HG03097 (cell line): ENCODE measurements around the gene SOST.

ENCODE experiments used
- ATAC-seq: cut with Tn5 transposase; IDR thresholded peaks from one replicate; pipeline ENCODE4 v1.9.1; 2021; ENCODE audit not compliant: unreplicated experiment, low FRiP score

The SOST gene

GRCh38 chr17:43753493-43754129 lies 5.0 kb downstream of the SOST start:
- ATAC-seq, result no peak

- no peak for ATAC-seq
These were observed 8.4 kb downstream of the SOST start for GRCh38 chr17:43750153-43750552.

- no peak for ATAC-seq
These were observed 13.1 kb downstream of the SOST start for GRCh38 chr17:43745541-43745940.

GRCh38 chr17:43741636-43742035 lies 17.0 kb downstream of the SOST start:
- no peak for ATAC-seq

- ATAC-seq, result no peak
These were observed 18.1 kb downstream of the SOST start for GRCh38 chr17:43740541-43740940.

GRCh38 chr17:43737722-43738121 lies 20.9 kb downstream of the SOST start:
- ATAC-seq, result no peak

GRCh38 chr17:43736389-43736788 lies 22.2 kb downstream of the SOST start:
- no peak for ATAC-seq

GRCh38 chr17:43734376-43734775 lies 24.2 kb downstream of the SOST start:
- no peak for ATAC-seq

GRCh38 chr17:43733956-43734355 lies 24.6 kb downstream of the SOST start:
- ATAC-seq, result no peak

- ATAC-seq, result no peak
These were observed 25.6 kb downstream of the SOST start for GRCh38 chr17:43732958-43733357.

GRCh38 chr17:43728081-43728480 lies 30.5 kb downstream of the SOST start:
- no peak for ATAC-seq

GRCh38 chr17:43723697-43724359 lies 34.8 kb downstream of the SOST start:
- no peak for ATAC-seq

GRCh38 chr17:43722870-43723665 lies 35.5 kb downstream of the SOST start:
- ATAC-seq, result no peak

GRCh38 chr17:43722269-43722619 lies 36.3 kb downstream of the SOST start:
- ATAC-seq, result no peak

GRCh38 chr17:43721537-43722268 lies 36.9 kb downstream of the SOST start:
- no peak for ATAC-seq

GRCh38 chr17:43720311-43721060 lies 38.1 kb downstream of the SOST start:
- ATAC-seq, result no peak

- no peak for ATAC-seq
These were observed 39.0 kb downstream of the SOST start for GRCh38 chr17:43719578-43719977.

GRCh38 chr17:43718544-43718943 lies 40.0 kb downstream of the SOST start:
- ATAC-seq, result no peak

GRCh38 chr17:43717913-43718312 lies 40.7 kb downstream of the SOST start:
- no peak for ATAC-seq

- ATAC-seq, result no peak
These were observed 44.0 kb downstream of the SOST start for GRCh38 chr17:43714465-43715149.
